Kidney (tissue), 14 donors: Measurements from ENCODE around the gene PIK3AP1. TPM values are rescaled to one million over a fixed set of nuclear protein-coding genes. Genes with fewer than 3 reads are reported as not detected.

Experiments used
- DNase-seq, 5 donors: peaks; one replicate each; pipeline ENCODE4 v3.0.0-alpha.2; 2013 to 2020
- FAIRE-seq: peaks from 2 replicates; lab custom pipeline; 2012; peaks lifted over from hg19 to GRCh38; lab: Jason Lieb, UNC
- H3K27ac ChIP-seq, 2 donors: one replicate each; pipeline ENCODE4 v1.7.0; 2013; ENCODE audit warnings: low read depth in 2 of 2, low read length in 2 of 2, inconsistent platforms in 1 of 2
- H3K27me3 ChIP-seq: one replicate; pipeline ENCODE4 v1.7.1; 2013; ENCODE audit warnings: low read length, inconsistent platforms; ENCODE audit not compliant: control insufficient read depth, insufficient read depth
- H3K36me3 ChIP-seq, 3 donors: one replicate each; pipeline versions ENCODE4 v1.7.0 to v1.7.1; 2013; ENCODE audit warnings: low read length in 3 of 3, control low read depth in 1 of 3, inconsistent platforms in 1 of 3; ENCODE audit not compliant: insufficient read depth in 3 of 3, control insufficient read depth in 2 of 3
- H3K4me1 ChIP-seq, 3 donors: one replicate each; pipeline versions ENCODE4 v1.7.0 to v1.7.1; 2013; ENCODE audit warnings: low read length in 3 of 3, inconsistent platforms in 1 of 3, low read depth in 1 of 3; ENCODE audit not compliant: control insufficient read depth in 2 of 3, insufficient read depth in 2 of 3
- H3K4me3 ChIP-seq, 3 donors: one replicate each; pipeline versions ENCODE4 v1.7.0 to v1.8.1; 2013; ENCODE audit warnings: low read length in 3 of 3, control low read depth in 1 of 3, inconsistent platforms in 1 of 3
- H3K9ac ChIP-seq, 3 donors: one replicate each; pipeline versions ENCODE4 v1.7.0 to v1.7.1; 2013; ENCODE audit warnings: low read length in 3 of 3, control low read depth in 1 of 3, inconsistent platforms in 1 of 3
- H3K9me3 ChIP-seq, 3 donors: one replicate each; pipeline versions ENCODE4 v1.7.0 to v1.7.1; 2013; ENCODE audit warnings: low read length in 3 of 3, control low read depth in 1 of 3, inconsistent platforms in 1 of 3; ENCODE audit not compliant: control insufficient read depth in 2 of 3, insufficient read depth in 1 of 3
- CTCF ChIP-seq: IDR thresholded peaks from 3 replicates; pipeline ENCODE4 v1.5.1; 2012; ENCODE audit warnings: mild to moderate bottlenecking, moderate library complexity, borderline replicate concordance; ENCODE audit not compliant: insufficient read depth; ENCODE audit errors: extremely low read depth
- intact Hi-C: fragments of 100-400 bp; cut with DNase I; formaldehyde crosslinking; loops from one replicate; pipeline ENCODE4 v1.11.1; 2022
- polyA plus RNA-seq: library from polyadenylated mRNA; stranded (reverse); fragments of 350-450 nt; fragmentation: Illumina TruSeq; extraction: RNeasy Lipid Tissue Mini Kit (QIAGEN cat#74804); gene quantifications from one replicate; pipeline ENCODE4 v1.2.3, GENCODE V29; 2014; ENCODE audit warnings: low read depth, low replicate concordance; ENCODE audit not compliant: insufficient read depth
- total RNA-seq: library from RNA; stranded (reverse); fragmentation: NEBNext Ultra II Directional; extraction: Animal tissue kit (Norgen Biotek cat#: 25700); gene quantifications from one replicate; pipeline ENCODE4 v1.2.1, GENCODE V29; 2021
- donor health status: control.
- donor health status: control.
- donor health status: control.
- donor health status: control.
- donor health status: control.
- donor health status: DM: yes; HTN: yes; CAD: no.
- donor health status: Normal renal cell carcinoma (clear cell type).

The PIK3AP1 gene
- total and polyA plus RNA-seq, 2 donors from 2014 or later = 6.5 to 28.4 TPM

GRCh38 chr10:96724621-96725020 lies 4.3 kb upstream of the PIK3AP1 start:
- Histone ChIP-seq H3K9me3 (no peaks in the 10 kb centered on the region), H3K9ac (no peak overlapping the region), H3K27me3 (no peaks in the 10 kb centered on the region), H3K36me3 (no peaks in the 10 kb centered on the region), H3K4me1 (peaks cover 0 to 3% (median 0%) of the 10 kb centered on the region in 3 donors), H3K4me3 (no peak overlapping the region), H3K27ac (no peak overlapping the region)
- DNase-seq (no peak), FAIRE-seq (no peak)
- intact Hi-C loops = no loop called here
- no peak for TF ChIP-seq CTCF

- Histone ChIP-seq H3K27ac (peak overlapping the region in 1 of 2 donors; percentile 51), H3K36me3 (no peaks in the 10 kb centered on the region), H3K9ac (peak overlapping the region in 1 of 3 donors; percentile 35)
Measured at GRCh38 chr10:96721207-96721572, 876 bp upstream of the PIK3AP1 start.

GRCh38 chr10:96719850-96720421 lies 378 bp downstream of the PIK3AP1 start:
- Histone ChIP-seq H3K4me1 (peaks cover 0 to 3% (median 0%) of the 10 kb centered on the region in 3 donors), H3K36me3 (no peaks in the 10 kb centered on the region), H3K9me3 (no peaks in the 10 kb centered on the region), H3K9ac (peak overlapping the region in 1 of 3 donors; percentile 46), H3K27me3 (no peaks in the 10 kb centered on the region), H3K27ac (peak overlapping the region; percentile 13 to 63), H3K4me3 (peak overlapping the region; percentile 20 to 62 (median 49))
- intact Hi-C loops = no loop called here
- FAIRE-seq = no peak
- peak; percentile 38 for TF ChIP-seq CTCF
- DNase-seq = peak; percentile 61 to 86 (median 66)

More at GRCh38 chr10:96721207-96721572, 876 bp upstream of the PIK3AP1 start:
- FAIRE-seq (no peak), DNase-seq (peak in 1 of 5 donors; percentile 37)
- Histone ChIP-seq H3K9me3 (no peaks in the 10 kb centered on the region), H3K4me1 (peaks cover 0 to 3% (median 0%) of the 10 kb centered on the region in 3 donors), H3K4me3 (peak overlapping the region in 2 of 3 donors; percentile 24 to 62), H3K27me3 (no peaks in the 10 kb centered on the region)
- intact Hi-C loops = no loop called here
- no peak for TF ChIP-seq CTCF
